Posterior cingulate gyrus (tissue), 11 donors: ENCODE data around the gene NUTM2E.
"Not testable (repeated sequence)": the region's sequence is repeated elsewhere in the genome, so short reads cannot be mapped to it uniquely, and the experiment has no call there.

Experiments used
- DNase-seq, 10 donors: peaks; one replicate each; pipeline versions ENCODE4 v3.0.0 to v3.0.0-alpha.2; 2020 to 2021; ENCODE audit warnings: mixed read lengths in 3 of 10
- intact Hi-C: fragments of 100-400 bp; cut with DNase I; formaldehyde crosslinking; loops from one replicate; pipeline ENCODE4 v1.15.1; 2023

NUTM2E gene

GRCh38 chr10:79862269-79862668 lies 35.7 kb downstream of the NUTM2E start:
- DNase-seq, intact Hi-C loops: not testable (repeated sequence)

GRCh38 chr10:79862803-79863202 lies 36.3 kb downstream of the NUTM2E start:
- intact Hi-C loops, DNase-seq: not testable (repeated sequence)

- intact Hi-C loops = not testable (repeated sequence)
Observed at GRCh38 chr10:79866903-79867551, 40.5 kb downstream of the NUTM2E start.

GRCh38 chr10:79868023-79868422 lies 41.5 kb downstream of the NUTM2E start:
- DNase-seq, intact Hi-C loops: not testable (repeated sequence)

More at GRCh38 chr10:79866903-79867551, 40.5 kb downstream of the NUTM2E start:
- not testable (repeated sequence) for DNase-seq

GRCh38 chr10:79869439-79870097 lies 43.0 kb downstream of the NUTM2E start:
- intact Hi-C loops = not testable (repeated sequence)

GRCh38 chr10:79871729-79872128 lies 45.2 kb downstream of the NUTM2E start:
- intact Hi-C loops = not testable (repeated sequence)
- DNase-seq = peak in 1 of 10 donors; percentile 59

More at GRCh38 chr10:79869439-79870097, 43.0 kb downstream of the NUTM2E start:
- DNase-seq = not testable (repeated sequence)
